Karpas-422 (cell line): Measurements from ENCODE around the gene AGO3. TPM values are rescaled to one million over a fixed set of nuclear protein-coding genes. Genes with fewer than 3 reads are reported as not detected.

Experiments used
- DNase-seq: peaks from one replicate; pipeline ENCODE4 v3.0.0-alpha.2; 2015
- H2AFZ ChIP-seq: fragments of 200-600 bp; sonication (generic); 2 replicates; pipeline ENCODE4 v1.6.1; 2014; ENCODE audit warnings: antibody characterized with exemption, low read length, mixed read lengths
- H3K27ac ChIP-seq: fragments of 200-600 bp; sonication (generic); 2 replicates; pipeline ENCODE4 v1.5.1; 2014; ENCODE audit warnings: mild to moderate bottlenecking, low read length, moderate library complexity
- H3K27me3 ChIP-seq: fragments of 200-600 bp; sonication (generic); 2 replicates; pipeline ENCODE4 v1.6.1; 2014; ENCODE audit warnings: low read length, mixed read lengths
- H3K36me3 ChIP-seq: fragments of 200-600 bp; sonication (generic); 2 replicates; pipeline ENCODE4 v1.6.1; 2014; ENCODE audit warnings: low read length, mixed read lengths; ENCODE audit not compliant: insufficient read depth
- H3K4me1 ChIP-seq: fragments of 200-600 bp; sonication (generic); 2 replicates; pipeline ENCODE4 v1.6.1; 2014; ENCODE audit warnings: mild to moderate bottlenecking, low read length, mixed read lengths
- H3K4me2 ChIP-seq: fragments of 200-600 bp; sonication (generic); 2 replicates; pipeline ENCODE4 v1.6.1; 2014; ENCODE audit warnings: low read length, low read depth, mild to moderate bottlenecking; ENCODE audit not compliant: poor library complexity, severe bottlenecking
- H3K4me3 ChIP-seq: fragments of 200-600 bp; sonication (generic); 2 replicates; pipeline ENCODE4 v1.5.1; 2014; ENCODE audit warnings: mild to moderate bottlenecking, antibody characterized with exemption, low read length, mixed read lengths
- H3K79me2 ChIP-seq: fragments of 200-600 bp; sonication (generic); 2 replicates; pipeline ENCODE4 v1.6.1; 2014; ENCODE audit warnings: mild to moderate bottlenecking, low read length, mixed read lengths
- H3K9ac ChIP-seq: fragments of 200-600 bp; sonication (generic); 2 replicates; pipeline ENCODE4 v1.6.0; 2014; ENCODE audit warnings: low read length
- H3K9me2 ChIP-seq: fragments of 200-600 bp; sonication (generic), shearing (Covaris generic); replicated peaks from 2 replicates; pipeline ENCODE4 v1.6.0; 2014; ENCODE audit warnings: mild to moderate bottlenecking, low read length, moderate library complexity; ENCODE audit not compliant: insufficient read depth
- H3K9me3 ChIP-seq: fragments of 300-700, 200-600 bp; sonication (generic); 2 replicates; pipeline ENCODE4 v1.6.1; 2014; ENCODE audit warnings: low read length, mixed read lengths
- H4K20me1 ChIP-seq: fragments of 200-600 bp; sonication (generic); 2 replicates; pipeline ENCODE4 v1.6.1; 2014; ENCODE audit warnings: mild to moderate bottlenecking, antibody characterized with exemption, low read length, low read depth; ENCODE audit not compliant: insufficient read depth
- total RNA-seq: library from RNA; depleted of rRNA; stranded (reverse); fragments of >200 nt; shearing (Covaris generic); gene quantifications from 2 replicates; pipeline ENCODE4 v1.2.3, GENCODE V29; 2014; ENCODE audit warnings: low replicate concordance

AGO3 gene
- total RNA-seq, 1 experiment from 2014 or later: 46.8 TPM

GRCh38 chr1:36080236-36080635 is 149.3 kb downstream of the AGO3 start:
- Histone ChIP-seq H3K36me3 (no peaks in the 10 kb centered on the region), H2AFZ (no peak overlapping the region), H3K9ac (no peak overlapping the region), H3K79me2 (no peaks in the 10 kb centered on the region), H3K4me1 (peaks cover 7% of the 10 kb centered on the region; the same call in 1 of the 2 replicates), H4K20me1 (no peaks in the 10 kb centered on the region), H3K9me3 (no peaks in the 10 kb centered on the region), H3K9me2 (no peaks in the 10 kb centered on the region), H3K27ac (no peak overlapping the region), H3K27me3 (no peaks in the 10 kb centered on the region), H3K4me3 (no peak overlapping the region), H3K4me2 (no peak overlapping the region)
- DNase-seq: no peak

- H3K4me2 ChIP-seq: no peak overlapping the region
These were observed 149.9 kb downstream of the AGO3 start for GRCh38 chr1:36080801-36081200.

GRCh38 chr1:36081926-36082485 is 151.1 kb downstream of the AGO3 start:
- Histone ChIP-seq H3K27ac (no peak overlapping the region), H2AFZ (no peak overlapping the region), H3K9me2 (no peaks in the 10 kb centered on the region), H3K9me3 (no peaks in the 10 kb centered on the region), H3K27me3 (no peaks in the 10 kb centered on the region), H4K20me1 (no peaks in the 10 kb centered on the region), H3K36me3 (no peaks in the 10 kb centered on the region), H3K4me3 (no peak overlapping the region), H3K79me2 (no peaks in the 10 kb centered on the region), H3K4me2 (no peak overlapping the region), H3K4me1 (peaks cover 4% of the 10 kb centered on the region; the same call in 1 of the 2 replicates), H3K9ac (no peak overlapping the region)
- DNase-seq: no peak

More at GRCh38 chr1:36080801-36081200, 149.9 kb downstream of the AGO3 start:
- H3K4me3 ChIP-seq: no peak overlapping the region
- H4K20me1 ChIP-seq: no peaks in the 10 kb centered on the region
- no peaks in the 10 kb centered on the region for H3K27me3 ChIP-seq
- H3K9me2 ChIP-seq: no peaks in the 10 kb centered on the region
- H3K27ac ChIP-seq: no peak overlapping the region
- H2AFZ ChIP-seq: no peak overlapping the region
- no peak for DNase-seq
- H3K4me1 ChIP-seq: peaks cover 7% of the 10 kb centered on the region; the same call in 1 of the 2 replicates
- H3K79me2 ChIP-seq: no peaks in the 10 kb centered on the region
- no peaks in the 10 kb centered on the region for H3K36me3 ChIP-seq
- no peaks in the 10 kb centered on the region for H3K9me3 ChIP-seq
- no peak overlapping the region for H3K9ac ChIP-seq

- Histone ChIP-seq H3K9me3 (no peaks in the 10 kb centered on the region), H3K27me3 (no peaks in the 10 kb centered on the region), H3K4me3 (no peak overlapping the region), H3K9ac (no peak overlapping the region), H3K9me2 (no peaks in the 10 kb centered on the region), H3K36me3 (no peaks in the 10 kb centered on the region), H2AFZ (no peak overlapping the region), H3K27ac (no peak overlapping the region), H3K4me2 (no peak overlapping the region), H4K20me1 (no peaks in the 10 kb centered on the region), H3K4me1 (peaks cover 8% of the 10 kb centered on the region), H3K79me2 (no peaks in the 10 kb centered on the region)
- no peak for DNase-seq
These were observed 152.3 kb downstream of the AGO3 start for GRCh38 chr1:36083219-36083618.

- Histone ChIP-seq H3K4me2 (no peak within 1 kb of the TSS), H2AFZ (no peak within 1 kb of the TSS)
These were observed 153.0 kb downstream of the AGO3 start, which contains the start of gene TEKT2 for GRCh38 chr1:36083635-36084496. Gene TEKT2, plus strand, starts transcription at chr1:36084094. Its CDS starts 828 bp downstream, at chr1:36084922.

GRCh38 chr1:36084497-36085115 is 153.7 kb downstream of the AGO3 start:
- Histone ChIP-seq H3K4me1 (peaks cover 13% of the 10 kb centered on the region), H3K4me2 (no peak overlapping the region), H2AFZ (no peak overlapping the region)

More at GRCh38 chr1:36083635-36084496, 153.0 kb downstream of the AGO3 start, which contains the start of gene TEKT2:
- H3K79me2 ChIP-seq: peaks cover 1% of the 10 kb centered on the region
- no peaks in the 10 kb centered on the region for H3K27me3 ChIP-seq
- H3K27ac ChIP-seq: no peak within 1 kb of the TSS
- DNase-seq: no peak
- H3K9me3 ChIP-seq: no peaks in the 10 kb centered on the region
- no peaks in the 10 kb centered on the region for H3K36me3 ChIP-seq
- peaks cover 11% of the 10 kb centered on the region for H3K4me1 ChIP-seq
- no peak within 1 kb of the TSS for H3K4me3 ChIP-seq
- H3K9ac ChIP-seq: no peak within 1 kb of the TSS
- no peaks in the 10 kb centered on the region for H3K9me2 ChIP-seq
- no peaks in the 10 kb centered on the region for H4K20me1 ChIP-seq

GRCh38 chr1:36085126-36085525 is 154.2 kb downstream of the AGO3 start:
- H3K4me2 ChIP-seq: no peak overlapping the region
- H3K79me2 ChIP-seq: peaks cover 14% of the 10 kb centered on the region
- H3K4me3 ChIP-seq: no peak overlapping the region
- no peaks in the 10 kb centered on the region for H3K9me3 ChIP-seq
- no peak overlapping the region for H3K9ac ChIP-seq
- no peak overlapping the region for H3K27ac ChIP-seq
- H3K36me3 ChIP-seq: no peaks in the 10 kb centered on the region
- peaks cover 18% of the 10 kb centered on the region for H3K4me1 ChIP-seq
- H4K20me1 ChIP-seq: 0 out of 2 replicates have a peak, but pooled peaks cover 4% of the 10 kb centered on the region
- H3K27me3 ChIP-seq: no peaks in the 10 kb centered on the region
- no peak overlapping the region for H2AFZ ChIP-seq
- no peaks in the 10 kb centered on the region for H3K9me2 ChIP-seq
- DNase-seq: no peak

More at GRCh38 chr1:36084497-36085115, 153.7 kb downstream of the AGO3 start:
- Histone ChIP-seq H3K9ac (no peak overlapping the region), H3K4me3 (no peak overlapping the region), H3K36me3 (no peaks in the 10 kb centered on the region), H3K9me2 (no peaks in the 10 kb centered on the region), H3K79me2 (peaks cover 8% of the 10 kb centered on the region), H4K20me1 (0 out of 2 replicates have a peak, but pooled peaks cover 3% of the 10 kb centered on the region), H3K27ac (no peak overlapping the region), H3K27me3 (no peaks in the 10 kb centered on the region), H3K9me3 (no peaks in the 10 kb centered on the region)
- DNase-seq: no peak
